ENCODE measurements around the gene RENBP.

- TF ChIP-seq CTCF (IDR thresholded peaks at IDR 0.05) (no peak), POLR2A (IDR thresholded peaks at IDR 0.05) (peak in 1 of 2 donors; percentile 31)
Observed at GRCh38 chrX:153971124-153971449, 26.6 kb upstream of the RENBP start.
